Erythroblast (primary cell): Measurements from ENCODE around the gene MAP2K4.

Experiments
- GATA1 ChIP-seq: IDR thresholded peaks from 2 replicates; pipeline ENCODE4 v1.6.1; 2011; ENCODE audit warnings: low read depth, mild to moderate bottlenecking, control low read depth, low read length, moderate library complexity
- POLR2A ChIP-seq: IDR thresholded peaks from 2 replicates; pipeline ENCODE4 v1.6.1; 2011; ENCODE audit warnings: mild to moderate bottlenecking, low read length

- TF ChIP-seq POLR2A: no peak
- no peak for TF ChIP-seq GATA1
Measured at GRCh38 chr17:12062249-12062648, 41.6 kb downstream of the MAP2K4 start.
